GM13976 (cell line): ENCODE measurements around the gene SLC12A7.

Experiments
- DNase-seq: peaks from one replicate; pipeline ENCODE4 v3.0.0; 2012; ENCODE audit warnings: low spot score
- in situ Hi-C: fragments of 300-500 bp; cut with MboI; formaldehyde crosslinking; loops from one replicate; pipeline ENCODE4 v1.12.0; 2022; ENCODE audit warnings: low sequenced_read_pairs, mixed read lengths, inconsistent platforms; ENCODE audit not compliant: unreplicated experiment
- TF ChIP-seq, protein P1 (sequence below): IDR thresholded peaks from 2 replicates; pipeline ENCODE4 v1.5.1; 2012; ENCODE audit warnings: borderline replicate concordance, mild to moderate bottlenecking; ENCODE audit not compliant: insufficient read depth; ENCODE audit errors: extremely low read depth, missing control alignments, control extremely low read depth

Gene SLC12A7

DNA sequence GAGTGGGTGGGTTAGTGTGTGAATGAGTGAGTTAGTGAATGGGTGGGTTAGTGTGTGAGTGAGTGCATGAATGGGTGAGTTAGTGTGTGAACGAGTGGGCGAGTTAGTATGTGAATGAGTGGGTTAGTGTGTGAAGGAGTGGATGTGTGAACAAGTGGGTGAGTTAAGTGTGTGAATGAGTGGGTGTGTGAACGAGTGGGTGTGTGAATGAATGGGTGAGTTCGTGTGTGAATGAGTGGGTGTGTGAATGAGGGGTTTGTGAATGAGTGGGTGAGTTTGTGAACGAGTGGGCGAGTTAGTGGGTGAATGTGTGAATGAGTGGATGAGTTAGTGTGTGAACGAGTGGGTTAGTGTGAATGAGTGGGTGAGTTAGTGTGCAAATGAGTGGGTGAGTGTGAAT, 69.2 kb downstream of the SLC12A7 start:
- in situ Hi-C loops, result no loop called here
- TF ChIP-seq, protein P1, sequence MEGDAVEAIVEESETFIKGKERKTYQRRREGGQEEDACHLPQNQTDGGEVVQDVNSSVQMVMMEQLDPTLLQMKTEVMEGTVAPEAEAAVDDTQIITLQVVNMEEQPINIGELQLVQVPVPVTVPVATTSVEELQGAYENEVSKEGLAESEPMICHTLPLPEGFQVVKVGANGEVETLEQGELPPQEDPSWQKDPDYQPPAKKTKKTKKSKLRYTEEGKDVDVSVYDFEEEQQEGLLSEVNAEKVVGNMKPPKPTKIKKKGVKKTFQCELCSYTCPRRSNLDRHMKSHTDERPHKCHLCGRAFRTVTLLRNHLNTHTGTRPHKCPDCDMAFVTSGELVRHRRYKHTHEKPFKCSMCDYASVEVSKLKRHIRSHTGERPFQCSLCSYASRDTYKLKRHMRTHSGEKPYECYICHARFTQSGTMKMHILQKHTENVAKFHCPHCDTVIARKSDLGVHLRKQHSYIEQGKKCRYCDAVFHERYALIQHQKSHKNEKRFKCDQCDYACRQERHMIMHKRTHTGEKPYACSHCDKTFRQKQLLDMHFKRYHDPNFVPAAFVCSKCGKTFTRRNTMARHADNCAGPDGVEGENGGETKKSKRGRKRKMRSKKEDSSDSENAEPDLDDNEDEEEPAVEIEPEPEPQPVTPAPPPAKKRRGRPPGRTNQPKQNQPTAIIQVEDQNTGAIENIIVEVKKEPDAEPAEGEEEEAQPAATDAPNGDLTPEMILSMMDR, result no peak
- DNase-seq, result no peak

DNA sequence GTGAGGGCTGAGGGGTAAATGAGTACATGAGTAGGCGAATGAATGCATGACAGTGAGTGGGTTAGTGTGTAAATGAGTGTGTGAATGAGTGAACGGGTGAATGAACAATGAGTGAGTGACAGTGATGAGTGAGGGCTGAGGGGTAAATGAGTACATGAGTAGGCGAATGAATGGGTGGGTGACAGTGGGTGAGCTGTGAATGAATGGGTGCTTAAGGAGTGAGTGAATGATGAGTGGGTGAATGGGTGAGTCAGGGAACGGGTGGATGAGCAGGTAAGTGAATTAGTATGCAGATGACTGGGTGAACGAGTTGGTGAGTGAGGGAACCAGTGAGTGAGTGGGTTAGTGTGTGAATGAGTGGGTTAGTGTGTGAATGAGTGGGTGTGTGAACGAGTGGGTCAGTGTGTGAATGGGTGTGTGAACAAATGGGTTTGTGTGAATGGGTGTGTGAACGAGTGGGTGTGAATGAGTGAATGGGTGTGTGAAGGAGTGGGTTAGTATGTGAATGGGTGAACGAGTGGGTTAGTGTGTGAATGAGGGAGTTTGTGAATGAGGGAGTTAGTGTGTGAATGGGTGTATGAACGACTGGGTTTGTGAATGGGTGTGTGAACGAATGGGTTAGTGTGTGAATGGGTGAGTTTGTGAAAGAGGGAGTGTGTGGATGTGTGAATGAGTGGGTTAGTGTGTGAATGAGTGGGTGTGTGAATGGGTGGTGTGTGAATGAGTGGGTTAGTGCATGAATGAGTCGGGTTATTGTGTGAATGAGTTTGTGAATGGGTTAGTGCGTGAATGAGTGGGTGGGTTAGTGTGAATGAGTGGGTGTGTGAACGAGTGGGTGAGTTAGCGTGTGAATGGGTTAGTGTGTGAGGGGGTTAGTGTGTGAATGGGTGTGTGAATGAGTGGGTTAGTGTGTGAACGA, 70.4 kb downstream of the SLC12A7 start:
- no peak for DNase-seq
- in situ Hi-C loops, result no loop called here
- TF ChIP-seq, protein P1, result no peak

DNA sequence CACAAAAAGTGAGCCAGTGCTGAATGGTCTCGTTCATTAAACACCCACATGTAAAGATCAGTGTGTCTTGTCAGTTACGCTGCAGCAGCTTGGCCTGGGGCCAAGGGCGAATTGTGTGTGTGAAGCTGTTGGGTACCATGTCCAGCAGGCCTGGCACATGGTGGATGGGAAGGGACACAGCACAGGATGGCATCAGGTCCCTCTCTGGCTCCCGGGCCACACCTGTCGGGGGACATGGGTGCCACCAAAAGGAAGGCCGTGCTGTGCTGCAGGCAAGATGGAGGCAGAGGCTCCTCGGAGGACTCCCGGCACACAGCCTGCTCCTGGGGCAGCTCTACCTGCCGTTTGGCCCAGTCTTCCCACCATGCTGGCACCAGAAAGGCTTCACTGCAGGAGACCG, 71.3 kb downstream of the SLC12A7 start:
- no peak for DNase-seq
- in situ Hi-C loops, result no loop called here
- TF ChIP-seq, protein P1, result no peak

DNA sequence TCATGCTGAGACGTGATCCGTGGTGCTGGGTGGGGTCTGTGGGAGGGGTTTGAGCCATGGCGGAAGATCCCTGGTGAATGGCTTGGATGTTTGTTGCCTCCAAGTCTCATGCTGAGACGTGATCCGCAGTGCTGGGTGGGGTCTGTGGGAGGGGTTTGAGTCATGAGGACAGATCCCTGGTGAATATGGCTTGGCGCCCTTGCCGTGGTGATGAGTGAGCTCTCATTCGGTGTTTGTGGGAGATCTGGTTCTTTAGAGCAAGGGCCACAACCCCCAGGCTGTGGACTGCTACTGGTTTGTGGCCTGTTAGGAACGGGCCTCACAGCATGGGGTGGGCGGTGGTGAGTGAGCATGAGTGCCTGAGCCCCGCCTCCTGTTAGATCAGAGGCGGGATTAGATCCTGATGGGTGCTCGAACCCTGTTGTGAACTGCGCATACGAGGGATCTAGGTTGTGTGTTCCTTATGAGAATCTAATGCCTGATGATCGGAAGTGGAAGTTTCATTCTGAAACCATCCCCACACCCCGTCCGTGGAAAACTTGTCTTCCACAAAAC, 72.1 kb downstream of the SLC12A7 start:
- no peak for DNase-seq
- in situ Hi-C loops, result no loop called here
- TF ChIP-seq, protein P1, result no peak

DNA sequence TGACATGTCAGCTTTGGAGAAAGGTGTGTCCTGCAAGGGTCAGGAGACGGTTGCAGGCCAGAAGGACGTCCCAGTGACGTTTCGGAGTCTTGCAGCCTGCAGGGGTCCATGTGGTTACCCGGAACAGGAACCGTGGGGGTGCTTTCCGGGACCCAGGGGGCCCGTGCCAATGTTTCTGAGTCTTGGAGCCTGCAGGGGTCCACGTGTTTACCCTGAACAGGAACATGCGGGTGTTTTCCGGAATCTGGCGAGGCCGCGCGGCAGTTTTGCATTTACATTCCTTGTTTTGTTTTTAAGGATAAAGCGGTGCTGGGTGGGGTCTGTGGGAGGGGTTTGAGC, 72.7 kb downstream of the SLC12A7 start:
- TF ChIP-seq, protein P1, result no peak
- in situ Hi-C loops, result no loop called here
- DNase-seq, result no peak

DNA sequence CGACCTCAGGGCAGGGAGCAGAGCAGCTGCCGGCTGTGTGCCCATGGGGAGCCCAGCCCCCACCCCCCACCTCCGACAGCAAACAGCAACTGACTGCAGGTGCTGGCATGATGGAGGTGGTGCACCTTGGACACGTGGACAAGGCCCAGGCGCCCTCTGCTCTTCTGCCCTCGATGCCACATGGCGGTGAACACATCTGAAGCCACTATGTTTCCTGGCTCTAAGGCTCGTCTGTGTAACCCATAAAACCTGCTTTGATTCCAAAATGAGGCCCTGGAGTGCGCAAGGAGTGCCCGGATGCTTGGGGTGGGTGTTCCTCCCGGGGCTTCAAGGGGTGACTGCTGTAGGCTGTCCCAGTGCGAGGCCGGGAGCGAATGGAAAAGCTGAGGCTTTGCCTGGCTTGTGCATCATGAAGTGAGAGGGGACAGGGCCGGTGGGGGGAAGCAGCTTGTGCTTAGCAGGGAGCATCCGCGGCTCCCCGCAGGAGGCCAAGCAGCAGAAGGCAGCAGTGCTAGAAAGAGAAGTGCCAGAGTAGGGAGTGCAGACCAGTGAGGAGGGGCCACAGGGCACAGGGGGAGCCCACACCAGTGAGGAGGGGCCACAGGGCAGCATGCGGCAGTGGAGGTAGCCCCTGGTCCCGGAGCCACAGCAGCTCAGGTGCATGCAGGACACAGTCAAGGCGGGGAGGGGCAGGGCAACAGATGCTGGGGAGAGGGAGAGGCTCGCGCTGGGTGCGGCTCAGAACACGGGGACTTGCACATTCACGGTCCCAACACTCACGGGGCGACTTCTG, 73.2 kb downstream of the SLC12A7 start:
- DNase-seq, result no peak
- in situ Hi-C loops, result no loop called here
- TF ChIP-seq, protein P1, result no peak
